CD4-positive, alpha-beta T cell treated with Interleukin-4 for 4 hours (primary cell): ENCODE data around the gene SELENOO.

Source experiments
- DNase-seq: peaks from one replicate; pipeline ENCODE4 v3.0.0-alpha.2; 2020

Gene SELENOO

DNA sequence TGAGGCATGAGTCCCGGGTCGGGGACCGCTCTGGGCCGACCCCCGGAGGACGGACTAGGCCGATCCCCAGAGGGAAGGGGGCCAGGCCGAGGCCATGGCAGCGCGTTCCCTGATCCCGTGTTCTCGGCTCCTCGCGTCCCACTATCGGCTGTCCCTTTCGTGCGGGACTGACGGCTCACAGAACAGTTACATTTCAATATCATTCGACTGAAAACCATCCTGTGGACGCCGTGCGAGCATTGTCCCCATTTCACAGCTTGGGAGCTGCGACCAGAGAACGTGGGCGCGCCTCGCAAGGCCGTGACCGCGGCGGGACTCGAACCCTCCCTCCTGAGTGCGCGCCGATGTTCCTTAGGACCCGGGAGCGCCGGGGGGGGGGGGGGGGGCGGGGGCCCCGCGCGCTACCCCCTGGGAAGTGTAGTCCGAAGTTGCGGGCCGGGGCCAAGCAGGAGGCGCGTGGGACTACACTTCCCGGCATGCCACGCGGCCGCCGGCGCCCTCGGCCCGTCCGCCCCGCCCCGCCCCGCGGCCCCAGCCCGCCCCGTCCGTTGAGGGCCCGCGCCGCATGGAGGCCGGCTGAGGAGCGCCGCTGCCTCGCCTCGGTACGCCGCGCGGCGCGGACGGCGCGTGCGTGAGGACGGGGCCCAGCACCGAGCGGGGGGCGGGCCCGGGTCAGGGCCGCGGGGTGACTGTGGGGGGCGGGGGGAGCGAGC is 15.3 kb upstream of the SELENOO start, which contains the start of gene TRABD:
Gene TRABD, plus strand, starts transcription at position 539 of the 713 bp plus-strand sequence. CDS start 7,148 bp downstream, outside the sequence.
- peak; percentile 86 for DNase-seq

DNA sequence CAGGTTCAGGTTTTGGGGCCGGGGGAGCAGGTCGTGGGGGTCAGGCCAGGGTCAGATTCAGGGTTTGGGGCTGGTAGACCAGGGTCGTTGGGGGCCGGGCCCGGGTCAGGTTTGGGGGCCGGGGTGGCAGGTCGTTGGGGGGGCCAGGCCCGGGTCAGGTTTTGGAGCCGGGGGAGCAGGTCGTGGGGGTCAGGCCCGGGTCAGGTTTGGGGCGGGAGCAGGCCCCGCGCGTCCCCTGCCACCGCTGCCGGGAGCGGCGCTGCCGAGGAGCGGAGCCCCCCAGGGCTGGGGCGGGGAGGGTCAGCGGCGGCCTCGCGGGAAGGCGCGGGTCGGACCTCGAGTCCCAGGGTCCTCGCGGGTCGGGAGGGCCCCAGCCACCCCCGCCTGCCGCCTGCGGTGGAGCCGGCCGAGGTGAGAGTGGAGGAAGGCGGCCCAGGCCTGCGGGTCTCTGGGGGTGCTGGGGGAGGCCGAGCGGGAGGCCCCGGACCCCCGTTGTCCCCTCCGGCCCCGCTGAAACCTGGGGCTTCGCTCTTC is 14.6 kb upstream of the SELENOO start:
- DNase-seq: no peak

DNA sequence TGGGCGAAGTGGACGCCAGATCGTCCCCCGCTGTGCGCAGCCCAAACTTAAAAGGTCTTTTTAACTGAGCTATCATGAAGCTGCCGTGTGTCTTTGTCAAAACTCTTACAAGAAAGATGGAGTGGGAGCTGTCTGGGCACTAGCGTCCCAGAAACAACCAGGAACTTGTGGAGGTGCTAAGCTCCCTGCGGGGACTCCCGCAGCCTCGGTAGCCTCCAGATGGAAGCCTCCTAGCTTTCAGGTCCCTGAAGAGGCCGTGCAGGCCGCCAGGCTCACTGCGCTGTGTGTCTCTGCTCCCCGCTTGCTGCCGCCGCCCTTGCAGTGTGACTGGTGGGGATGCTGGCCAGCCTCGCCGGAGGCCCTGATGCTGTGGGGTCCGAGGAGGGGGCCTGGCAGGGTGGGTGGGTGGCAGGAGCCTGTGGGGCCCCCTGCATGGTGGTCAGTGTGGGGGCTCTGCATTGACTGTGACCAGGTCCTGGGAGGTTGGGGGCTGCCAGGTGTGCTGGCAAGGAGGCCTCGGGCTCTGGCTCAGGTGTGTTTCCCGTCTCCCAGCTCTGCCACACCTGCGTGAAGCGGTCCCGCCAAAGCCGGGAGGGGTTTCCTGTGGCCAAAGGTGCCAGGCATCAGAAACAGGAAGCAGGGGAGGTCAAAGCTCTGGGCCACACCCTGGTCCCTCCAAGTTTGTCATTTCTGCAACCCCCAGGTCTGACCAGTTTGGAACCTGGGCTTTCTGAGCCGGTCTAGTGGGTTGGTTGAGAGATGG is 13.9 kb upstream of the SELENOO start:
- peak; percentile 33 for DNase-seq

DNA sequence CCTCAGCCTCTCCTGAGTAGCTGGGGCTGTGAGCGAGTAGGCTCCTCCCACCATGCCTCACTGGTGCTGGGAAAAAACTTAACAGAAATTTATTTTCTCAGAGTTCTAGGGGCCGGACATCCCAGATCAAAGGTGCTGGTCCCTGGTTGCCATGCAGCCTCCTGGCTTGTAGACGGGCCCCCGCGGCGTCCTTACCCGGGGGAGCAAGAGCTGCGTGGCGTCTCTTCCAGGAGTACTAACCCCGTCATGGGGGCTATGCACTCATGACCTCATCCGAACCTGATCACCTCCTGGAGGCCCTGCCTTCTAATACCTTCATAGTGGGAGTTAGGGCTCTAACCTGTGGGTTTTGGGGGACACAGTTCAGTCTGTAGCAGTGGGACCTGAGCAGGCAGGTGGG is 12.5 kb upstream of the SELENOO start:
- no peak for DNase-seq

DNA sequence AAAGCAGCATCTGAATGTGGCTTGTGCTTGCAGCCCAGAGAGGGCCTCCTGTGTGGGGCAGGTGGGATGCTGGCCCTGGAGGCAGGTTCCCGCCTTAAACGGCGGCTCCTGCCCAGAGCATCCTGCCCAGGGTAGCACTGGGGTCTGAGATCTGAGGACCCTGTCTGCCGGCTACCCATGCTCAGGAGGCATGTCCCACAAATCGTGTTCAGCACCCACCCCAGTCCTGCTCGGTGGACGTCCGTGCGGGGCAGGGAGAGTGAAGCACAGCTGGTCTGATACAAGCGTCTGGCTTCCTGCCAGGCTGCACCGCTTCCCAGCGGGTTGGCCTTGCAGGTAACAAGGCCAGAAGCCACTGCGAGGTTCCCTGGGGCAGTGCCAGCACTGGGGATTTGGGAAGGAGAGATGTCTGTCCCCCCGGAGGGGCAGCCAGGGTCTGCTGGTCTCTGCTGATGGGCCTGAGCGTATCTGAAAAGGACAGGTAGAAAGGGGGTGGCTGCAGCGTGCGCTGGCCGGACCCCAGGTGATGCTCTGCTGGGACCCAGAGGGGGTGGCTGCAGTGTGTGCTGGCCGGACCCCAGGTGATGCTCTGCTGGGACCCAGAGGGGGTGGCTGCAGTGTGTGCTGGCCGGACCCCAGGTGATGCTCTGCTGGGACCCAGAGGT is 11.5 kb upstream of the SELENOO start:
- DNase-seq: no peak

DNA sequence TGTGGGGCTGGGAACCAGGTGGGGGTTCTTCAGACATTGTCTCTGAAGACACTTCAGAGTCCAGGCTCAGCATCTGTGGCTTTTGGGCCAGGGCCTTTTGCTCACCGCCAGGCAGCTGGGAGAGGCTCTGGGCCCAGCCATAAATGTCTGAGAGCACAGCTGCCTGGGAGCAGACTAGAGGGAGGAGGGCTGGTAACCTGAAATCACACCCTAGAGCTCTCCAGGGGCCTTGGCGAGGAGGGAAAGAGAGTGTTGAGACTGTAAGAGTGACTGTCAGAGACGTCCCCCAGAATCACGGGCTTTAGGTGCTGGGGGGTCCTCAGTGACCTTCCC is 11.0 kb upstream of the SELENOO start:
- DNase-seq: no peak

DNA sequence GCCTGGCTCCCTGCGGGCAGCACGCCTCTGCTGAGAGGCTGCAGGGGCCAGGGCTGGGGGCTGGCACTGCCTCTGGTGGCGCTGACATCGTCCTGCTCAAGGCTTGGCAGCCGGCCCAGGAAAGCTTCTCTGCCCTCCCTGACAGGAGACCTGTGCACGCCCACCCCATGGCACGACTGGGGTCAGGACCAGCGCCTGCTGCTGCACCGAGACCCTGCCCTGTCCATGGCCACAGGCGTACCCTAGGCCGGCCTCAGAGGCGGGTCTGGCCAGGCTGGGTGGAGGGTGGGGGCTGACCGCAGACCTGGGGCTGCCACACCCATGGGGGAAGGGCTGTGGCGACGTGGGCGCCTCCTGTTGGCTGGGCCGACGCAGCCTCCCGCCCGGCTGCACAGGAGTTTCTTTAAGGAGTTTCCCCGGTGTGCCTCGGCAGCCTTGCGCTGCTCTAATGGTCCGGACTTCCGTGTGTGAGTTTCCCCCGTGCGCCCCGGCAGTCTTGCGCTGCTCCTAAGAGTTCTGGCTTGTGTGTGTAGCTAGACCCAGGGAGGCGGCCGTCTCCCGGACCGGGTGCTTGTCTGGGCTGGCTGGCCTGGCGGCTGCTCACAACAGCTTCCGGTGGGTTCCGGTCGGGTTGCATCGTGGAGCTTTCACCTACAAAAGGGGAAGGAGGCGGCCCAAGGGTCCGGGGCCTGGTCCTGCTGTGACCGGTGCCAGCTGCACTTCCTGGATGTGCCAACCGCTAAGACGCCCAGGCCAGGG is 10.4 kb upstream of the SELENOO start:
- DNase-seq: peak; percentile 85

DNA sequence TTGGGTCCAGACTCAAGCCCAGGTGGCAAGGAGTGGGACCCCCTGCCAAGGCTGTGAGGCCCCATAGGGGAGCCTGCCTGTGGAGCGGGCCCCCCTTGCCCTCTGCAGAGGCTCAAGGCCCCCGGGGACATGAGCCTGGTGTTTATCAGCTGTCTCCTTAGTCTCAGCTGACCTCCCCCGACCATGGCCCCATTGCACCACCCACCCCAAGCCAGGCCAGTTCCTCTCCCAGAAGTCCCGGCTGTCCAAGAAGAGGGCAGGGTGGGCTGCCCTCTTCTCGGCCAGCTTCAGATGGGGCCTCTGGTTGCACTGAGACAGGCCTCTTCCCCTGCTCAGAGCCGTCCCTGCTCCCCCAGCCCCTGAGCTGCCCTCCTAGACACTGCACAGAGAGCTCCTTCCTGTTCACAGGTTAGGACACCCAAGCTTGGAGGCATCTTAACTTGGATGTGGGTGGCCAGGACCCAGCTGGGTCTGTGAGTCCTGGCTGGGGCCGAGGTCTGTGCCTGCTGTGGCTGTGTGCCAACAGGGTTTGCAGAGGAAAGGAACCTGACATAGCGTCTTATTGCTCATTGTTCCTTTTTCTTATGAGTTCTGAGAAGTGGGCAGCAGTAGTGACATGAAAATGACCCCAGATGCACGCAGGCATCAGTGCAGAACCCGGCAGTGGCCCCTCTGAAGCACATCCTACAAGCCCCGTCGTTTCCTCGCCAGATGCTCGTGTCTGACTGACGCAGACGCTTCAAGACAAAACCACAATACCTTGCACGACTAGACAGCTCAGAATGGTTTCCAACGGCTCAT is 9.7 kb upstream of the SELENOO start:
- DNase-seq: peak; percentile 86

DNA sequence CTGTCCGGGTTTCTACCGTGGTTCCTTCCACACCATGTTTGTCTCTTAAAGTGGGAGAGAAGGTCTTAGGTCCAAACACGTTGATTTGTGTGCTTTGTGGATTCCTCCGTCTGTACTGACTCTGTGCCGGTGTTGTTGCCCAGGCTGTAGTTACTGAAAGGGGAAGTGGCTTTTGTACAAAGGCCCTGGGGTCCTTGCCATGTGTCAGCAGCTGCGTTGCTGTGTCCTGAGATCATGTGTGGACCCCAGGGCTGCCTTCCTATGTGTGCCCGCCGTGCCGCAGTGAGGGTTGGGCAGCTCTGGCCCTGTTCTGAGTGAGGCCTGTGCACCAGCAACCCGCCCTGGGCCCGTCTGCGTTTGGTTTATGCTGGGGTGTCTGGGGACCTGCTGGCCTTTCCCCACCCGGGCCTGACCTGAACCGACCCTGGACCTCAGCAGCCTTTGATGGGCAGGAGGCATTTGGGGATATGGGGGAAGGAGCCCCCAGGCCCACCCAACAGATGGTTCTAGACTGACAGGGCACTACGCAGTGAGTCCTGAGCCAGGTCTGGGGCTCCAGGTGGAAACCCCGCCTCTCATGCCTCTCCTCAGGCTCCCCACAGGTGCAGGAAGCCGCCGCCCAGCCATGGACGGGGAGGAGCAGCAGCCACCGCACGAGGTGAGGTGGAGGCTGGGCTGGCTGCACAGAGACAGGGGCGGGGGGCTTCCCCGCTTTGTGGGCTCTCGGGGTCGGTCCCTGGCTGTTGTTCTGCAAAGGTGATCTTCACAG is 8.2 kb upstream of the SELENOO start:
- peak; percentile 49 for DNase-seq

DNA sequence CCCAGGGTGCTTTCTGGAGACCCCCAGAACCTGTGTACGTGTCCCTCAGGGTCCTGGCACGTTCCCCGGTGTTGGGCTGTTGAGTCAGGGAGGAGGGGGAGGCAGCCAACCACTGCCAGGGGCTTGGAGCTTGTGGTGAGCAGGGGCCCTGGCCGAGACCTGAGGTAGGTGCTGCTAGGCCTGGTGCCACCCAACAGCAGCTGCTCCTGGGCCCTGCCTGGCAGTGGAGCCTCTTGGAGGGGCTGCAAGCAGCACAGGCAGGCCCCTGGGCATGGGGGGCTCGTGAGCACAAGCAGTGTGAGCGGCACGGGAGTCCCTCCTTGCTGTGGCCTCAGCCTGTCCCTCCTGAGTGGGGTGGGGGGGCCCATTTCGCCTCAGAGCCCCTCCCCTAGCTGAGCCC is 7.2 kb upstream of the SELENOO start:
- no peak for DNase-seq

DNA sequence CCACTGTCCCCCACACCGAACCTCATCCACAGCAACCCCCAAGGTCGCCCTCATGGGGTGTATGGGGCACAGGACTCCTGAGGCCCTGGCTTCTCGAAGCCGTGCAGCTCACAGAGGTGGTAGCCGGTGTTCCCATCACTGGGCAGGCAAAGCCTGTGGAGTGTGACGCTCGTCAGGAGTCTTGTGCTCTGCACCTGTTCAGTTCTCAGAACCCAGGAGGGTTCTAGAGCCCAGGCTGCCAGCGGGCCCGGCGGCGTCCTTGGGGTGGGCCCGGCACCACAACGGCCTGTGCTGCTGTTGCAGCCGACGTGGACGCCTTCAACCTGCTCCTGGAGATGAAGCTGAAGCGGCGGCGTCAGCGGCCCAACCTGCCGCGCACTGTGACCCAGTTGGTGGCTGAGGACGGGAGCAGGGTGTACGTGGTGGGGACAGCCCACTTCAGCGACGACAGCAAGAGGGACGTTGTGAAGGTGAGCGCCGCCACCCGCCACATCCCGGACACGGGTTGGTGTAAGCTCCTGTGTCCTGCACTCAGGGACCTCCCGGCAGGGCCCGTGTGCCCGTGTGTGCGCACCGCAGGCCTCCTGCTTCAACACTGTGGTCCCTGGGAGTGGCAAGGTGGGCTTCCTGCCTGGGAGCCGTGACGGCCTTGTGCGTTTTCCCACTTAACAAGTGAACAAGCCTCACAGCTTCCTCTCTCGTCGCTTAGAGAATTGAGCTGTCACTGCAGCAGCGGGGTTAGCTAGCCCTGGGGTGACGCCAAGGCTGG is 6.6 kb upstream of the SELENOO start:
- no peak for DNase-seq

DNA sequence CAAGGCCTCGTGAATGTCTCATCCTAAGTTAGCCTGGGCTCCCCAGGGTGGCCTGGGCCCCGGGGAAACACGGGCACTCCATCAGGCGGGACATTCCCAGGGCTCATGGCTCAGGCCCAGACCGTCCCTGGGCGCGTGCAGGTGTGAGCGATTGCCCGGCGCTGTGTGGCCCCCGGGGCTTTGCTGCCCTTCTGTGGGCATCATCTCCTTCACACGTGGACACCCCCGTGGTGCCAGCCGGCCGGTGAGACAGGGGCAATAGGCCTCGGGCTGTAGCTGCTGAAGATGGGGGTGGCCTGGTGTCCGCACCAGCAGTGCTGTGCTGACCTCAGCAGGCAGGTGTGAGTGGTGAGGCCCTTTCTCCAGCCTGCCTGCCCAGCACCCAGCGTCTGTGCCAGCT is 4.6 kb upstream of the SELENOO start:
- no peak for DNase-seq

DNA sequence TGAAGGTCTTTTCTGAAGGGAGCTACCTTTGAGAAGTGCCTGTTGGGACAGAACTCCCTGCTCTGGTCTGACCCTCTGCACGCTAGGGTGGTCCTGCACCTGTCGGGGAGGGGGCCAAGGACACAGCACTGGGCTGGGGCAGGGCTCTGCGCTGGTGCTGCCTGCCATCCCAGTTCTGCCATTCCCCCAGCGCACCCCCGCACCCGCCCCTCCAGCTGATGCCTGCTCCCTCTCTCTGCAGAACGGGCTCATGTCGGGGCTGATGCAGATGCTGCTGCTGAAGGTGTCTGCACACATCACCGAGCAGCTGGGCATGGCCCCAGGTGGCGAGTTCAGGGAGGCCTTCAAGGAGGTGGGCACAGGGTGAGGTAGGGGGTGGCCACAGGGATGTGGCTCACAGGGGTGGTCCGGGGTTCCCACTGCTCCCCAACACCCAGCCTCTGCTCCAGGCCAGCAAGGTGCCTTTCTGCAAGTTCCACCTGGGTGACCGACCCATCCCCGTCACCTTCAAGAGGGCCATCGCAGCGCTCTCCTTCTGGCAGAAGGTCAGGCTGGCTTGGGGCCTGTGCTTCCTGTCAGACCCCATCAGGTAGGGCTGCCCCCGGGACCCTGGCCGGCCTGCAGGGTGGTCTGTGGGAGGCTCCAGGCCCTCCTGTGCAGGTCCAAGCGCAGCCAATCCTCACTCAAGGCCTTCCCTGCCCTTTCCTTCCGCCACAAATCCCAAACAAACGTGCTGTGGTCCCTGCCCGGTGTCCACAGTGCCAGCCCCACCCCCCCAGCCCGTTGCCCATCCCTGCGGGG is 3.6 kb upstream of the SELENOO start:
- DNase-seq: no peak

DNA sequence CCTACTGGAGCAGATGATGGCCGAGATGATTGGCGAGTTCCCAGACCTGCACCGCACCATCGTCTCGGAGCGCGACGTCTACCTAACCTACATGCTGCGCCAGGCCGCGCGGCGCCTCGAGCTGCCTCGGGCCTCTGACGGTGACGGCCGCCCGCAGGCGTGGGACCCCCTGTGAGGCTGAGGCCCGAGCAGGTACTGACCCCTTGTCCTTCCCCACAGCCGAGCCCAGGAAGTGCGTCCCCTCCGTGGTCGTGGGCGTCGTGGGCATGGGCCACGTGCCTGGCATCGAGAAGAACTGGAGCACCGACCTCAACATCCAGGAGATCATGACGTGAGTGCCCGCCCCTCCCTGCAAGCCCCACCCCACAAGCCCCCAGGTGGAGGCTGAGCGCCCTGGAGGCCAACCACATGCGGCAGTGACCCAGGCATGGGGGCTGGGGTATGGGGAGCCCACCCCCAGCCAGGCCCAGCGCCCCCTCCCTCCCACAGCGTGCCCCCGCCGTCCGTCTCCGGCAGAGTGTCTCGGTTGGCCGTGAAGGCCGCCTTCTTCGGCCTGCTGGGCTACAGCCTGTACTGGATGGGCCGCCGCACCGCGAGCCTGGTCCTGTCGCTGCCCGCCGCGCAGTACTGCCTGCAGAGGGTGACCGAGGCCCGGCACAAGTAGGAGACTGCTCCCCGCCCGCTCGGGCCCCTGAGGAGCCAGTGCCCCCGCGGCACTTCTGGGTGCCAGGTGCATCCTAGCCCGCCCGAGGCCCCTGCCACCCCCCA is 2.8 kb upstream of the SELENOO start:
- no peak for DNase-seq

DNA sequence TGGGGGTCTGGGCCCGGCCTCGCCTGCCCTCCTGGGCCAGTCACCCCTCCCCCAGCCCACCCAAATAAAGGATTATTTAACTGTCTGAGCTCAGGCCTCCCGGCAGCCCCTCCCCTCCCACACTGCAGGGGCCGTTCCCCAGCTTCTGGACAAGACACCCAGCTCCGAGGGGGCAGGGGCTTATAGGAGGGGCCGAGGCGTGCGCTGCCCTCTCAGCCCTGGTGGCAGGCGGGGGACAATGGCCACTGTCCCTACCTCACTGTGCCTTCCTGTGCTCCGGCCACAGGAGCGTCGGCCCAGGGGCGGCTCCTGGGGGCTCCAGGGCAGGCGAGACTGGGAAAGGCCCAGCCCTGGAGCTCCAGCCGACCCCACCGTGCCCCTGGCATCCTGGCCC is 2.2 kb upstream of the SELENOO start:
- no peak for DNase-seq

DNA sequence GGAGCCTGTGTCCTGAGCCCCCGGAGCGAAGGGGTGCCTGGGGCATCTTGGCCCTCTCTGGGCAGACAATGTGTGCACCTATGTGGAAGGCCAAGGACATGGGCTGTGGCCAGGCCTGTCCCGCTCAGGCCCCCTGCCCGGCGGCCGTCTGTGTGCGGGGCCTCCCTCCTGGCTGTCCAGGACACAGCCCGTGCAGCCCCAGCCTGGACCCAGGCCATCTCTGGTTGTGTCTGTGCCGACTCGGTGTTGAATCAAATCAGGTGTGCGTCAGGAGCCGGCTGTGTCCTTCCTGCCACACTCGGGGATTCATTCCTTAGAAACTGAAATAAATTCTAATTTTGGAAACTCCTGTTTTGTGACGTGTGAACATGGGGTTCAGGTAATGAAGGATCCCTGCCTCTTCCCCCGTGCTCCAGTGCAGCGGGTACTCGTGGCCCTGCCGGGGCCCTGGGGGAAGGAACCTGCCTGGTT is 1.5 kb upstream of the SELENOO start:
- DNase-seq: no peak

DNA sequence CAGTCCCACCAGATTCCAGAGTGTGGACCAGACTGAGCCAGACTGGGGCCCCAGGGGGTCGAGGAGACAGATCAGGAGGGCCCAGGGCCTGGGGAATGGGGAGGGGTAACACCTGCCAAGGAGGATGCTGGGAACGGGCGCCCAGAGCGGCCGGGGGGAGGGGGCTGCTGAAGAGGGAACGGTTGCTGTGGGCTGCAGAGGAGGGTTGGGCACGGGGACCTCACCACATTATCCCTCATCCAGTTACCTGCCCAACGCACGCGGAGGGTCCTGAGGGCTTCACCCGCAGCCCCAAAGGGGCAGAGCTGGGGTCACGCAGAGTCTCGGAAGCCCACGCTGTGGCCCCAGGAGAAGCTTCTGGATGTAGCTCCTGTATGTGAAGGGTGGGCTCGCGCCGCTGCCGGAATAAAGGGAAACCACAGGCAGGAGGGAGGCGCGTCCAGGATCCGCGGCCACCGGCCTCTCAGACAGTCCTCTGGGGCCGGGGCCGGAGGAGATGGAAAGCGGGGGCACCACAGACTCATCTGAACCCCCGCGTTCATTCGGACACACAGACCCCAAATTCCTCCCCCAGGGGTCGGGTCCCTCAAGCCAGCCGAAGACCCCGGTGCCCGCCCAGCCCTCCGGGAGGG is 866 bp upstream of the SELENOO start:
- no peak for DNase-seq
